ENCODE measurements around the gene RRBP1. TPM values are rescaled to one million over a fixed set of nuclear protein-coding genes. Genes with fewer than 3 reads are reported as not detected.

RRBP1 gene
- total and polyA plus RNA-seq, 2 donors (not counting 3 experiments of a cell fraction or from before 2014, with no cell fraction given) = 50.3 to 236 TPM

- Histone ChIP-seq H3K9me1 (replicated peaks; ENCODE audit: control insufficient read depth, extremely low read depth, insufficient read depth, low read length) (no peaks in the 10 kb centered on the region), H4K20me1 (replicated peaks; ENCODE audit: control insufficient read depth, extremely low read depth, insufficient read depth, low read length) (peaks cover 2% of the 10 kb centered on the region), H3K9ac (replicated peaks; ENCODE audit: extremely low read depth, insufficient read depth, low read length) (no peak overlapping the region), H3K4me1 (ENCODE audit: control insufficient read depth, extremely low read depth, insufficient read depth, low read length) (peaks cover 17% of the 10 kb centered on the region), H3K4me3 (replicated peaks in 1 of 3; ENCODE audit: insufficient read depth in 1 of 3, low read depth in 1 of 3, low read length in 3 of 3) (no peak overlapping the region), H3K9me3 (replicated peaks; ENCODE audit: control insufficient read depth, insufficient read depth, low read length) (no peaks in the 10 kb centered on the region), H3K36me3 (ENCODE audit: control insufficient read depth in 2 of 2, extremely low read depth in 1 of 2, insufficient read depth in 2 of 2, low read length in 2 of 2) (no peaks in the 10 kb centered on the region), H3K27ac (ENCODE audit: insufficient read depth, low read depth, low read length) (no peak overlapping the region), H3K4me2 (ENCODE audit: insufficient read depth, low read length) (no peak overlapping the region), H3K79me2 (ENCODE audit: control insufficient read depth, insufficient read depth, low read length) (peaks cover 96% of the 10 kb centered on the region), H3K27me3 (ENCODE audit: control insufficient read depth in 2 of 2, insufficient read depth in 2 of 2, low read length in 2 of 2) (no peaks in the 10 kb centered on the region), H2AFZ (ENCODE audit: low read depth, low read length) (no peak overlapping the region)
- ChIA-PET POLR2A (no interaction called here), CTCF (interaction anchor here (3.0 kb wide), 1 partner anchor 18 kb away, joined by 10 read pairs; no protein-coding TSS in a partner anchor)
- FAIRE-seq (no peak), DNase-seq (ENCODE audit: low read depth, low spot score) (no peak)
- BruUV-seq (replicated peaks) = no TSS peak
- dilution Hi-C loops (cut with MboI; ENCODE audit: extremely low pct_ligation_motif_present, low sequenced_read_pairs) (no loop called here), intact Hi-C loops (cut with micrococcal nuclease) (loop anchor here (1.0 kb wide), 1 partner anchor 8 kb away; no protein-coding TSS in a partner anchor)
- TF ChIP-seq POLR2AphosphoS5 (IDR thresholded peaks at IDR 0.05; ENCODE audit: insufficient read depth, low read depth, low read length) (no peak), MAX (IDR thresholded peaks at IDR 0.05; ENCODE audit: insufficient read depth, insufficient read length) (no peak), FOS (IDR thresholded peaks at IDR 0.05; ENCODE audit: borderline replicate concordance, insufficient read depth, low read length) (no peak), MYC (IDR thresholded peaks at IDR 0.05; ENCODE audit: low read depth, low read length) (no peak), POLR2A (IDR thresholded peaks at IDR 0.05; ENCODE audit: low read depth, low read length) (no peak), JUN (IDR thresholded peaks at IDR 0.05; ENCODE audit: borderline replicate concordance, insufficient read depth, insufficient read length, low read depth) (no peak), EZH2 (IDR thresholded peaks at IDR 0.05; ENCODE audit: borderline replicate concordance, low read depth, low read length, severe bottlenecking) (no peak), GATA2 (IDR thresholded peaks at IDR 0.05; ENCODE audit: insufficient read depth, insufficient read length, low read depth, low read length) (no peak)
- TF ChIP-seq, protein P1, sequence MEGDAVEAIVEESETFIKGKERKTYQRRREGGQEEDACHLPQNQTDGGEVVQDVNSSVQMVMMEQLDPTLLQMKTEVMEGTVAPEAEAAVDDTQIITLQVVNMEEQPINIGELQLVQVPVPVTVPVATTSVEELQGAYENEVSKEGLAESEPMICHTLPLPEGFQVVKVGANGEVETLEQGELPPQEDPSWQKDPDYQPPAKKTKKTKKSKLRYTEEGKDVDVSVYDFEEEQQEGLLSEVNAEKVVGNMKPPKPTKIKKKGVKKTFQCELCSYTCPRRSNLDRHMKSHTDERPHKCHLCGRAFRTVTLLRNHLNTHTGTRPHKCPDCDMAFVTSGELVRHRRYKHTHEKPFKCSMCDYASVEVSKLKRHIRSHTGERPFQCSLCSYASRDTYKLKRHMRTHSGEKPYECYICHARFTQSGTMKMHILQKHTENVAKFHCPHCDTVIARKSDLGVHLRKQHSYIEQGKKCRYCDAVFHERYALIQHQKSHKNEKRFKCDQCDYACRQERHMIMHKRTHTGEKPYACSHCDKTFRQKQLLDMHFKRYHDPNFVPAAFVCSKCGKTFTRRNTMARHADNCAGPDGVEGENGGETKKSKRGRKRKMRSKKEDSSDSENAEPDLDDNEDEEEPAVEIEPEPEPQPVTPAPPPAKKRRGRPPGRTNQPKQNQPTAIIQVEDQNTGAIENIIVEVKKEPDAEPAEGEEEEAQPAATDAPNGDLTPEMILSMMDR (IDR thresholded peaks at IDR 0.05; ENCODE audit: extremely low read depth in 1 of 2, insufficient read depth in 1 of 2, low read depth in 1 of 2, low read length in 2 of 2) = no peak
Measured at GRCh38 chr20:17576215-17576614, 105.8 kb downstream of the RRBP1 start.
